ENCODE measurements around the gene COIL. TPM values are rescaled to one million over a fixed set of nuclear protein-coding genes. Genes with fewer than 3 reads are reported as not detected.
"Not testable (repeated sequence)": the region's sequence is repeated elsewhere in the genome, so short reads cannot be mapped to it uniquely, and the experiment has no call there.

COIL gene
- polyA plus RNA-seq, 1 donor = 21.4 TPM

DNA sequence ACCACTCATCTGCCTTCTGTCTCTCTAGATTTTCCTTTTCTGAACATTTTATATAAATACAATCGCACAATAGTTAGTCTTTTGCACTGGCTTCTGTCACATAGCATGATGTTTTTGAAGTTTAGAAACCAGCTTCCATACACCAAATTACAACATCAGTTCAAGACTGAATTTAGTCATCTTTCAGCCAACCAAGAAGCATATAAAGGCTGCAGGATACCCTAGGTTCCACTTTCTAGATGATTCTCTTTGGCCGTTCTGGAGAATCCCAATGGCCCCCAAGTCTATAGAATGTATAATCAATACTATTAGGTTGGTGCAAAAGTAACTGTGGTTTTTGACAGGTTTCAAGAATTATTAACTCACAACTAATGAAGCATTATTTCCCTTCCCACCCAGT is 36.5 kb upstream of the COIL start:
- no peak for DNase-seq
- Histone ChIP-seq H3K27ac (ENCODE audit: low read length) (no peak overlapping the region), H3K4me3 (ENCODE audit: low read length) (no peak overlapping the region), H3K36me3 (ENCODE audit: control insufficient read depth, insufficient read depth, low read length) (peaks cover 71% of the 10 kb centered on the region), H3K27me3 (ENCODE audit: control insufficient read depth, insufficient read depth, low read length) (no peaks in the 10 kb centered on the region), H3K9me3 (ENCODE audit: control insufficient read depth, low read depth, low read length) (no peaks in the 10 kb centered on the region), H3K4me1 (ENCODE audit: control insufficient read depth, insufficient read depth, low read length) (no peaks in the 10 kb centered on the region)
- no CpG with 5 or more reads among the region's 2 CpGs for WGBS (ENCODE audit: insufficient coverage, low lambda C conversion rate)

- DNase-seq = no peak
- no CpG with 5 or more reads among the region's 1 CpG for WGBS (ENCODE audit: insufficient coverage, low lambda C conversion rate)
- Histone ChIP-seq H3K4me3 (ENCODE audit: low read length) (no peak overlapping the region), H3K27me3 (ENCODE audit: control insufficient read depth, insufficient read depth, low read length) (no peaks in the 10 kb centered on the region), H3K4me1 (ENCODE audit: control insufficient read depth, insufficient read depth, low read length) (no peaks in the 10 kb centered on the region), H3K9me3 (ENCODE audit: control insufficient read depth, low read depth, low read length) (no peaks in the 10 kb centered on the region), H3K27ac (ENCODE audit: low read length) (no peak overlapping the region), H3K36me3 (ENCODE audit: control insufficient read depth, insufficient read depth, low read length) (peaks cover 70% of the 10 kb centered on the region)
Observed at GRCh38 chr17:56995766-56996165, 34.9 kb upstream of the COIL start.

- no peaks in the 10 kb centered on the region for H3K4me1 ChIP-seq (ENCODE audit: control insufficient read depth, insufficient read depth, low read length)
- H3K9me3 ChIP-seq (ENCODE audit: control insufficient read depth, low read depth, low read length) = no peaks in the 10 kb centered on the region
- no peak overlapping the region for H3K27ac ChIP-seq (ENCODE audit: low read length)
- H3K36me3 ChIP-seq (ENCODE audit: control insufficient read depth, insufficient read depth, low read length) = peaks cover 63% of the 10 kb centered on the region
- H3K27me3 ChIP-seq (ENCODE audit: control insufficient read depth, insufficient read depth, low read length) = no peaks in the 10 kb centered on the region
- no peak for DNase-seq
- WGBS (ENCODE audit: insufficient coverage, low lambda C conversion rate) = 100% methylated on average over 1 of the region's 4 CpGs
- no peak overlapping the region for H3K4me3 ChIP-seq (ENCODE audit: low read length)
Observed at GRCh38 chr17:56994009-56994792, 33.4 kb upstream of the COIL start.

DNA sequence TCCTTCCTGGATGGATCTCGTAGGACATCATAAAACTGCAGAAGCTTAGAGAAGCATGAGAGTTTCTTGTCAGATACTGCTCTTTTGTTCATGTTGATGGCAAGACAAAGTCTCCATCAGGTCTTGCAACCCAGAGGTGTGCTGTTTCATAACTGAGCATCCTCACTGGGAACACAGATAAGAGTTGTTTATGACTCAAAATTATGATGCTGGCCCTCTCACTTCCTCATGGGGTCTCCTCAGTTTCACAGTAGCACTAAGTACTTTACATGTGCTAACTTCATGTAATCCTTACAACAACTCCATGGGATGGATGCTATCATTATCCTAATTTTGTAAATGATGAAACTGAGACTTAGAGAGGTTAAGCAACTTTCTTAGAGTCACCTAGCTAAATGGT is 31.5 kb upstream of the COIL start:
- no CpG with 5 or more reads among the region's 1 CpG for WGBS (ENCODE audit: insufficient coverage, low lambda C conversion rate)
- Histone ChIP-seq H3K4me3 (ENCODE audit: low read length) (no peak overlapping the region), H3K36me3 (ENCODE audit: control insufficient read depth, insufficient read depth, low read length) (peaks cover 55% of the 10 kb centered on the region), H3K27me3 (ENCODE audit: control insufficient read depth, insufficient read depth, low read length) (no peaks in the 10 kb centered on the region), H3K4me1 (ENCODE audit: control insufficient read depth, insufficient read depth, low read length) (peaks cover 5% of the 10 kb centered on the region), H3K27ac (ENCODE audit: low read length) (no peak overlapping the region), H3K9me3 (ENCODE audit: control insufficient read depth, low read depth, low read length) (no peaks in the 10 kb centered on the region)
- no peak for DNase-seq

DNA sequence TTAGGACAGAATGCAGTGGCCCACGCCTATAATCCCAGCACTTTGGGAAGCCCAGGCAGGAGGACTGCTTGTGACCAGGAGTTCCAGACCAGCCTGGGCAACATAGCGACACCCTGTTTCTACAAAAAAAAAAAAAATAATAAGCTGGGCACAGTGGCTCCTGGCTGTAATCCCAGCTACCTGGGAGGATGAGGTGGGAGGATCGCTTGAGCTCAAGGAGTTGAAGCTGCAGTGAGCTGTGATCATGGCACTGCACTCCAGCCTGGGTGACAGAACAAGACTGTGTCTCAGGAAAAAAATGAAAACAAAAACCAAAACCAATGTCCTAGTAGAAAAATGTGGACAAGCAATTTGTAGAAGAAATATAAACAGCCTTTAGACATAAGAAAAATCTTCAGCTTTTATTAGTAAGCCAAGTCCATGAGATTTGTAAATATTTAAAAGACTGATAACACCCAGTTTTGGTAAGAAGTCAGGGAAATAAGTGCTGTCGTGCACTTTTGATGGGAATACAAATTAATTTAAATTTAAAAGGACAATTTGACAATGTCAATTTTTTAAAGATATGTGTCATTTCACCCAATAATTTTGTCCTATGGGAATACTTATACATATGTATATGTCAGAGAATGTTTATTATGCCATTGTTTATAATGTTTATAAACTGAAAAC is 28.2 kb upstream of the COIL start:
- Histone ChIP-seq H3K9me3 (ENCODE audit: control insufficient read depth, low read depth, low read length) (no peaks in the 10 kb centered on the region), H3K27ac (ENCODE audit: low read length) (no peak overlapping the region), H3K27me3 (ENCODE audit: control insufficient read depth, insufficient read depth, low read length) (no peaks in the 10 kb centered on the region), H3K4me3 (ENCODE audit: low read length) (no peak overlapping the region), H3K4me1 (ENCODE audit: control insufficient read depth, insufficient read depth, low read length) (peaks cover 26% of the 10 kb centered on the region), H3K36me3 (ENCODE audit: control insufficient read depth, insufficient read depth, low read length) (peaks cover 54% of the 10 kb centered on the region)
- WGBS (ENCODE audit: insufficient coverage, low lambda C conversion rate) = 100% methylated on average over 1 of the region's 4 CpGs
- DNase-seq = no peak

DNA sequence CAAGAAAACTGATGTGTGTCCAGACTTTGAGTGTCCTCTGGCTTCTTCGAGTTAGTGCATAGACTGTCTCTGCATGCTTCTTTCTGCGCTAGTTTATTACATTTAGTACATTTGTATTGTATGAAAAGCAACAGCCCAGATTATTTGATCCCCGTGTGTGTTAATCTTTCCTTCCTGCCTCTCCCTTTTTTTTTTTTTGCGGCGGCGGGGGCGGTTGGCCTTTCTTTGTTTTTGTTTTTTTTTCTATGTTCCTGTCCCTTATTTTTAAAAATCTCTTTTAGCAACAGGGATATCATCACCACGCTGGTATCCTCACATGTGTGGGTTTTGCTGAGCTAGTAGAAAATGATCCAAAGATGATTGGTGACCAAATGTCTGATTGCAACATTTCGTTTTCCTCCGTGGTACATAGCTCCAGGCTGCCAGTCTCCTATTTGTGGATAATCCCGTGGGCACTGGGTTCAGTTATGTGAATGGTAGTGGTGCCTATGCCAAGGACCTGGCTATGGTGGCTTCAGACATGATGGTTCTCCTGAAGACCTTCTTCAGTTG is 26.5 kb upstream of the COIL start:
- no CpG with 5 or more reads among the region's 11 CpGs for WGBS (ENCODE audit: insufficient coverage, low lambda C conversion rate)
- Histone ChIP-seq H3K4me1 (ENCODE audit: control insufficient read depth, insufficient read depth, low read length) (peaks cover 41% of the 10 kb centered on the region), H3K36me3 (ENCODE audit: control insufficient read depth, insufficient read depth, low read length) (peaks cover 53% of the 10 kb centered on the region), H3K9me3 (ENCODE audit: control insufficient read depth, low read depth, low read length) (no peaks in the 10 kb centered on the region), H3K27me3 (ENCODE audit: control insufficient read depth, insufficient read depth, low read length) (no peaks in the 10 kb centered on the region), H3K27ac (ENCODE audit: low read length) (no peak overlapping the region), H3K4me3 (ENCODE audit: low read length) (no peak overlapping the region)
- DNase-seq = no peak

DNA sequence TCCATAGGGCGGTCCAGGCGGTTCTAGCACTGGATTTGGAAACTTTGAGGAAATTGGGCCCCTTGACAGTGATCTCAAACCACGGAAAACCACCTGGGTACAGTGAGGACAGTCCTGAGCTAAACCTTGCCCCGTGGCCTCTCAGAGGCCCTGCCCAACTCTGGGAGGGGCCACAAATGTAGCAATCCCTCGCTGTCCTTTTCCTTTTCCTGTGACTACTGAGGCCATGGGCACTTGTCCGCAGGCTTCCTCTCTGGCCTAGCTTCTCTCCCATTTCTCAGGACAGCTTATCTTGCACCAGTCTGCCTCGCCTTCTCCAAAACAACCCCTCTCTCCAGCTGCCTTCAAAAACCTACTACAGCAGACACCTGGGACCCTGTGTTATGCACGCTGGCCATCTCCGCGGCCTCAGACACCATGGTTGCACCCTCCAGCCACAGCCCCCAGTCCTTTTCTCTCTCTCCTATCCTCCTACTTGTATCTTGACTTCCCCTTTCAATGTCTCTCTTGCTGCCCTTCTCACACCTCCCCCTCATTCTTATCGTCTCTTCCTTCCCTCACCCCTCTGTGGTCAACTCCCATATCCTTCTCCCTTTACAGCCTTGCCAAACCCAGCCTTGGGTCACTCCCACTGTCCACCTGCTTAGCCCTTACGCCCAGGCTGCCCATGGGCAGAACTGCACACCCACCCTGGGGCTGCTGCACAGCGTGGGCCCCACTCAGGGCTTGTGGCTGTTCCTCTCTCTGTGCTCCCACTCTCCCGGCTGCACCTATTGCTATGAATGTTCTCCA is 24.7 kb upstream of the COIL start:
- Histone ChIP-seq H3K36me3 (ENCODE audit: control insufficient read depth, insufficient read depth, low read length) (peaks cover 52% of the 10 kb centered on the region), H3K27ac (ENCODE audit: low read length) (peak overlapping the region; percentile 39), H3K9me3 (ENCODE audit: control insufficient read depth, low read depth, low read length) (no peaks in the 10 kb centered on the region), H3K4me3 (ENCODE audit: low read length) (no peak overlapping the region), H3K4me1 (ENCODE audit: control insufficient read depth, insufficient read depth, low read length) (peaks cover 55% of the 10 kb centered on the region), H3K27me3 (ENCODE audit: control insufficient read depth, insufficient read depth, low read length) (no peaks in the 10 kb centered on the region)
- DNase-seq = peak; percentile 48 to 67
- WGBS (ENCODE audit: insufficient coverage, low lambda C conversion rate) = 89% methylated on average over 3 of the region's 14 CpGs

DNA sequence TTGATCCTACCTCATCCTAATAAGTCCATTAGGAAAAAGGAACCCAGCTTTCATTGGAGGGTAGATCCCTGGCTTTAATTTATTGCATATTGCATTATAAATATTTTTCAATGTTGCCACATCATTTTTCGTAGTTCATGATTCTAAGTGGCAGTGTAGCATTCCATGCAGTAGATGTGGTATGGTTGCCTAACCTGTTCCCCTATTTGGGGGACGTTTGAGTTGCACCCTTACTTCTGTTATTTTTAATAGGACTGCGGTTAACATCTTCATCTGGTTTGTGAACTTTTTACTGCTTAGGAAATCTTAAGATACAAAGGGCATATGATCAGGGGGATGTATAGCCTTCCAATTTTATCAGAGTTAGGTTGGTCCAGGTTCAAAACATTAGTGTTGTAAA is 22.5 kb upstream of the COIL start:
- H3K4me3 ChIP-seq (ENCODE audit: low read length) = no peak overlapping the region
- H3K9me3 ChIP-seq (ENCODE audit: control insufficient read depth, low read depth, low read length) = no peaks in the 10 kb centered on the region
- peak overlapping the region; percentile 24 for H3K27ac ChIP-seq (ENCODE audit: low read length)
- WGBS (ENCODE audit: insufficient coverage, low lambda C conversion rate) = no CpG with 5 or more reads among the region's 3 CpGs
- H3K36me3 ChIP-seq (ENCODE audit: control insufficient read depth, insufficient read depth, low read length) = peaks cover 46% of the 10 kb centered on the region
- peaks cover 66% of the 10 kb centered on the region for H3K4me1 ChIP-seq (ENCODE audit: control insufficient read depth, insufficient read depth, low read length)
- no peaks in the 10 kb centered on the region for H3K27me3 ChIP-seq (ENCODE audit: control insufficient read depth, insufficient read depth, low read length)
- DNase-seq = peak in 1 of 2 donors; percentile 71

- WGBS (ENCODE audit: insufficient coverage, low lambda C conversion rate) = no CpG with 5 or more reads among the region's 8 CpGs
- Histone ChIP-seq H3K36me3 (ENCODE audit: control insufficient read depth, insufficient read depth, low read length) (peaks cover 43% of the 10 kb centered on the region), H3K27ac (ENCODE audit: low read length) (peak overlapping the region; percentile 24), H3K4me1 (ENCODE audit: control insufficient read depth, insufficient read depth, low read length) (peaks cover 61% of the 10 kb centered on the region), H3K27me3 (ENCODE audit: control insufficient read depth, insufficient read depth, low read length) (no peaks in the 10 kb centered on the region), H3K9me3 (ENCODE audit: control insufficient read depth, low read depth, low read length) (no peaks in the 10 kb centered on the region), H3K4me3 (ENCODE audit: low read length) (no peak overlapping the region)
- no peak for DNase-seq
Observed at GRCh38 chr17:56982312-56982711, 21.5 kb upstream of the COIL start.

GRCh38 chr17:56980526-56980925 is 19.7 kb upstream of the COIL start:
- not testable (repeated sequence) for H3K27ac ChIP-seq (ENCODE audit: low read length); DNase-seq; H3K4me3 ChIP-seq (ENCODE audit: low read length); H3K27me3 ChIP-seq (ENCODE audit: control insufficient read depth, insufficient read depth, low read length); H3K9me3 ChIP-seq (ENCODE audit: control insufficient read depth, low read depth, low read length)
- WGBS (ENCODE audit: insufficient coverage, low lambda C conversion rate) = no CpG with 5 or more reads among the region's 12 CpGs
- Histone ChIP-seq H3K36me3 (ENCODE audit: control insufficient read depth, insufficient read depth, low read length) (peaks cover 29% of the 10 kb centered on the region), H3K4me1 (ENCODE audit: control insufficient read depth, insufficient read depth, low read length) (peaks cover 61% of the 10 kb centered on the region)

Data from large intestine (tissue), 3 donors.